Cardiac septum (tissue), 1 donor: ENCODE results near the gene ZNF93. TPM values are rescaled to one million over a fixed set of nuclear protein-coding genes. Genes with fewer than 3 reads are reported as not detected.
"Not testable (repeated sequence)": the region's sequence is repeated elsewhere in the genome, so short reads cannot be mapped to it uniquely, and the experiment has no call there.

ENCODE experiments used
- DNase-seq: peaks from one replicate; pipeline ENCODE4 v3.0.0-alpha.2; 2020; ENCODE audit warnings: low spot score
- intact Hi-C: fragments of 100-400 bp; cut with DNase I; formaldehyde crosslinking; loops from one replicate; pipeline ENCODE4 v1.14.0; 2022
- long read RNA-seq: library from polyadenylated mRNA; unstranded; transcript quantifications from one replicate; pipeline ENCODE4 v2.0.0, GENCODE V29; 2021
- total RNA-seq: library from RNA; stranded (reverse); fragmentation: NEBNext Ultra II Directional; extraction: Animal tissue kit (Norgen Biotek cat#: 25700); gene quantifications from one replicate; pipeline ENCODE4 v1.2.1, GENCODE V29; 2021
- donor health status: DM: no; HTN: no; CAD: no.

Gene ZNF93
- total RNA-seq = 0.83 TPM
- long read RNA-seq, partial matches to known transcripts = 0 of 2 reads
- long read RNA-seq, other reads (novel, unspliced or antisense) = 1 of 2 reads

DNA sequence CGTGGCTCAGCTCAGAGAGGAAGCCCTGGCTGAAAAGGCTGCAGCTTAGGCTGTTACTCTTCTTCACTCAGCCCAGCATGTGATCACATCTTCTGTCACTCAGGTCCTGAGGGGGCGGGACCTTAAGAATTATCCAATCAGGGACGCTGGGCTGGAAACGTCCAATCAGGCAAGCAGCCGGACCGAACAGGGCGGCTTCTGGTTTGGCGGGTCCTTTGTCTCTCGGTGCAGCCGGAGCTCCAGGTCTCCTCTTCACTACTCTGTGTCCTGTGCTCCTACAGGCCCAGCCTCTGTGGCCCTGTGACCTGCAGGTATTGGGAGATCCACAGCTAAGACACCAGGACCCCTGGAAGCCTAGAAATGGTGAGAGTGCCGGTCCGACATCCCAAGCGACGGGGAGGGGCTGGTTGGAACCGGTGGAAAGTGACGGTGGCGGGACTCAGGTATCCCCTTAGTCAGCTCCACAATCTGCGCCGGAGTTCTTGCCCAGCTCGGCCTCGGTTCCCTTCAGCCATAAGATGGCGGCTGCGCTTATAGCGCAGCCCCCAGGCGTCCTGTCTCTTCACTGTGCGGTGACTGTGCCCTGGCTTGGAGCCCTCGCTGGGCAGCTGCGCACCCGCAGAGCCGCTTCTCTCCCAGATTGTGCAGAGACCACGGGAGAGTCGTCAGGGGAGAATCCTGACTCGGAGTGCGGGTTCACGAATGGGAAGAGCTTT is at the start of gene ZNF93:
ZNF93 (plus strand) TSS at position 218 of the 716 bp plus-strand sequence; CDS start at position 361, 143 bp downstream.
- peak; percentile 95 for DNase-seq
- intact Hi-C loops = loop anchor here (2.0 to 10.0 kb wide), 2 partner anchors 34 to 236 kb away; partner anchors contain the start of genes ATP13A1 and ZNF101

DNA sequence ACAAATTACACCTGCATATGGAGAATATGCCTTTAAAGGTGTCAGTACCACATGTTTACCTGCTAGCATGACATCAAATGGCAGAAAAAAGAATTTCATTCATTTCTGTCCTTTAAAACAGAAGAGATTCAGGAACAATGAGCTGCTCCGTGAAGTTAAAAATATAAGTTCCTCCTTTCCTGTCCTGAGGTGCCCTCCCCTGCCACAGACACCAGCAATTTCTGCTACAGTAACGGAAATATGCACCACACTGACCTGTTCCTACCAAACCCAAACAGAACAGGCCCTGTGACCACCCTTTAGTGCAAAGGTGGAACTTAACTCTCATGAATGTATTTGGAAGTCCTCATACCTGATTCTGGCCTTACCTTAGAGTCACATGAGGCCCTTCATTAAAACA is 49.0 kb upstream of the ZNF93 start:
- intact Hi-C loops = not testable (repeated sequence)

DNA sequence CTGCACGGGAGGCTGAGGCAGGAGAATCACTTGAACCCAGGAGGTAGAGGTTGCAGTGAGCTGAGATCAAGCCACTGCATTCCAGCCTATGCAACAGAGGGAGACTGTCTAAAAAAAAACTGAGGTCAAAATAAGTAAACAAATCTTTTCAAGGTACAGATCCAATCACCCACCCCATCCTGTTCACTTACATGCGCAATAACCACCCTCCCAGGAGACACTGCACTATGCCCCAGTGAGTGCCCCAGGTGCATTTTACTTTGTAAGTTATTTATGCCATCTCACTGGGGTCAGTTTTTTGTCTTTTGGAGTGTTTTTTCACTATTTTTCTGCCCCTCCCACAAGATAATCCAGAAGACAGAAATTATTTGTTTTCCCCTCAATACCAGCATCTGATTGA is 42.0 kb upstream of the ZNF93 start:
- intact Hi-C loops = no loop called here
- no peak for DNase-seq

More for the DNA sequence above, 49.0 kb upstream of the ZNF93 start:
- DNase-seq = not testable (repeated sequence)

DNA sequence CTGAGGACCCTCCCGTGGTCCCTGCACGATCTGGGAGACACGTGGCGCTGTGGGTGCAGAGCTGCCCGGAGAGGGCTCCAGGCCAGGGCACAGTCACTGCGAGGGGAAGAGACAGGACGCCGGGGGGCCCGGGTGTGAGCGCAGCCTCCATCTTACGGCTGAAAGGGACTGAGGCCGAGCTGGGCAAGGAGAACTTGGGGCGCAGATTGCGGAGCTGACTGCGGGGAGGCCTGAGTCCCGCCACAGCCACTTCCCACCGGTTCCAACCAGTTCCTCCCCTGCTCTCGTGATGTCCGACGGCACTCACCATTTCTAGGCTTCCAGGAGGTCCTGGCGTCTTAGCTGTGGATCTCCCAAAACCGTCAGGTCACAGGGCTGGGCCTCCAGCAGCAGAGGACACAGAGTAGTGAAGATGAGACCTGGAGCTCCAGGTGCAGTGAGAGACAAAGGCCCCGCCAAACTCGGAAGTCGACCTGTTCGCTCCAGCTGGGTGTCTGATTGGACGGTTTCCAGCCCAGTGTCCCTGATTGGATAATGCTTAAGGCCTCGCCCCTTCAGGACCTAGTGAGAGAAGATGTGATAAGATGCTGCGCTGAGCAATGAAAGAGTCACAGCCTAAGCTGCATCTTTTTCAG is 39.9 kb upstream of the ZNF93 start:
- intact Hi-C loops = no loop called here
- DNase-seq = no peak

DNA sequence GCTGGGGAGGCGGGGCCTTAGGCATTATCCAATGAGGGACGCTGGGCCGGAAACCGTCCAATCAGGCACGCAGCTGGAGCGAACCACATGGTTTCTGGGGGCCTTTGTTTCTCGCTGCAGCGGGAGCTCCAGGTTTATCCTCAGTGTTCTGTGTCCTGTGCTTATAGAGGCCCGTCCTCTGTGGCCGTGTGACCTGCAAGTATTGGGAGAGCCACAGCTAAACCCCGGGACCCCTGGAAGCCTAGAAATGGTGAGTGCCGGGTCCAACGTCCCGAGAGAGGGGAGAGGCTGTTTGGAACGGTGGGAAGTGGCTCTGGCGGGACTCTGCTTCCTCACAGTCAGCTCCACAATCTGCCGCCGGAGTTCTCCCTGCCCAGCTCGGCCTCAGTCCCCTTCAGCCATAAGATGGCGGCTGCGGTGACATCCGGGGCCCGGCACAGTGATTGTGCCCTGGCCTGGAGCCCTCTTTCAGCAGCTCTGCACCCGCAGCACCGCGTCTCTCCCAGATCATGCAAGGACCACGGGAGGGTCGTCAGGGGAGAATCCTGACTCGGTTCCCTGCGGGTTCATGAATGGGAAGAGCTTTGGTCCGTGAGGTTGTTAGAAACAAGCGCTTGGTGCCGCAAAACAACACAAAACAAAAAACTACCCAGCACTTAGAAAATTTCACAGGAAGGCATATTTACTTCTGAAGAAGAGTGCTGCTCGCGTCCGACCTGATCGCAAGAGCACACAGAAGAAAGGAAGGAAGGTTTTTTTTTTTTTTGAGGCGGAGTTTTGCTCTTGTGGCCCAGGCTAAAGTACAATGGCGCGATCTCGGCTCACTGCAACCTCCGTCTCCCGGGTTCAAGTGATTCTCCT is 34.8 kb upstream of the ZNF93 start, which contains the start of gene ZNF253:
ZNF253 (plus strand) TSS at position 133 of the 861 bp plus-strand sequence; CDS start at position 248, 115 bp downstream.
- intact Hi-C loops = loop anchor here (2.0 to 5.0 kb wide), 3 partner anchors 35 to 89 kb away; partner anchors contain the start of genes ZNF506 and ZNF93
- DNase-seq = peak; percentile 97

DNA sequence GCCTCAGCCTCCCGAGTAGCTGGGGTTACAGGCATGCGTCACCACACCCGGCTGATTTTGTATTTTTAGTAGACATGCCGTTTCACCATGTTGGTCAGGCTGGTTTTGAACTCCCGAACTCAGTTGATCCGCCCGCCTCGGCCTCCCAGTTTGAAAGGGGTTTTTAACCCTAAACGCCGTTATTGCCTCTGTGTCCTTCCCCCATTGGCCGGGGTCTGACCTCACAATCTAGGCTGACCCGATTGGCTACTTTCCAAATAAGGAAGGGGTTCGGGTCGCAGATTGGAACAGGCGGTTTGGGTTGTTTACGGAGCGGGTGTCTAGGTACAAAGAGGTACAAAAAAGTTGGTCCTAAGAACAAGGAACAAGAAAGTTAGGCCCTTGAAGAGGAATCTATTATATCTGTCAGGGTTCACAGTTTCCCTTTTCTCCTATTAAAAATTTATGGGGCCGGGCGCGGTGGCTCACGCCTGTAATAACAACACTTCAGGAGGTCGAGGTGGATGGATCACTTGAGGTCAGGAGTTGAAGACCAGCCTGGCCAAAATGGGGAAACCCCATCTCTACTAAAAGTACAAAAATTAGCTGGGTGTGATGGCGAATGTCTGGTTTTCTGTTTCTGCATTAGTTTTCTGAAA is 34.0 kb upstream of the ZNF93 start:
- intact Hi-C loops = loop anchor here (2.0 to 5.0 kb wide), 3 partner anchors 34 to 89 kb away; partner anchors contain the start of genes ZNF506 and ZNF93
- DNase-seq = no peak

DNA sequence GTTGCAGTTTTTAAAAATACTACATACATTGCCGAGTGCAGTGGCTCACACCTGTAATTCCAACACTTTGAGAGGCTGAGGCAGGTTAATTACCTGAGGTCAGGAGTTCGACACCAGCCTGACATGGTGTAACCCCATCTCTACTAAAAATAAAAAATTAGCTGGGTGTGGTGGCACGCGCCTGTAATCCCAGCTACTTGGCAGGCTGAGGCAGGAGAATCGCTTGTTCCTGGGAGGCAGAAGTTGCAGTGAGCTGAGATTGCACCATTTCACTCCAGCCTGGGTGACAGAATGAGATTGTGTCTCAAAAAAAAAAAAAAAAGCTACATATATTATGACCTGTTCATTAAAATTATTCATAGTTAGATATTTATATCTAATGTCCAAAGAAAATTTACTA is 30.7 kb upstream of the ZNF93 start:
- DNase-seq, intact Hi-C loops: not testable (repeated sequence)

DNA sequence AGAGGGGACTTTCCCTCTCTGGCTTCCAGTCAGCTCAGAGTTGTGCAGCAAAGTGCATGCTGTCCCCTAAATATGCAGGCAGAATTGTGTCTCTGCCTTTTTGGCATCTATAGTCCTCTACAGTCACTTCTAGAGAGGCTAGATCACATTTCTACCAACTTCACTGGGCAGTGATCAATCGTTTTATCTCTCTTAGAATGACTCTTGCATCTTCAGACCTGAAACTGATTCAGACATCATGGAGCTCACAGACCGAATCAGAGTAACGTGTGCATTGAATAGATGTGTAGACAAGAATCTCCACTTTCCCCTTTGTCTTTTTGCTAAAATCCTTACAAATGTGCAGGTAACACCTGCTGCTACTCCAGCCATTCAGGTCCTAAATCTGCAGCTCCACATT is 28.8 kb upstream of the ZNF93 start:
- intact Hi-C loops = no loop called here

DNA sequence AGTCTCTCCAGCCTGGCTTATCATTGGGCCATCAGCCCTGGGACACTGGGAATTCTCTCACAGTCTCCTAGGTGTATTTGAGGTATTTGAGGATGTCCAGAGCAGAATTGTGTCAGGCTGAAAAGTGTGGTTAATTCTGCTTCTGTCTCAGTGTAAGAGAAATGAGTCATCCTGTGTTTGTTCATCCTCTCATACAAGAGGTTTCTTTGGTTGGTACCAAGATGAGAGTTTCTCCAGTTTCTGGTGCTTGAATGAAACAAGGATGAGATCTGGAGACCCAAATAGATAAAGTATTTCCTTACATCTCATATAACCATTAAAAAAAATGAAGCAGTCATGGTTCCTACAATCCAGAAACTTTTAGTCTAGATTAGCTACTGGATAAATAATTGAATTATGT is 27.4 kb upstream of the ZNF93 start:
- DNase-seq = no peak
- intact Hi-C loops = no loop called here

More for the DNA sequence above, 28.8 kb upstream of the ZNF93 start:
- DNase-seq = no peak

DNA sequence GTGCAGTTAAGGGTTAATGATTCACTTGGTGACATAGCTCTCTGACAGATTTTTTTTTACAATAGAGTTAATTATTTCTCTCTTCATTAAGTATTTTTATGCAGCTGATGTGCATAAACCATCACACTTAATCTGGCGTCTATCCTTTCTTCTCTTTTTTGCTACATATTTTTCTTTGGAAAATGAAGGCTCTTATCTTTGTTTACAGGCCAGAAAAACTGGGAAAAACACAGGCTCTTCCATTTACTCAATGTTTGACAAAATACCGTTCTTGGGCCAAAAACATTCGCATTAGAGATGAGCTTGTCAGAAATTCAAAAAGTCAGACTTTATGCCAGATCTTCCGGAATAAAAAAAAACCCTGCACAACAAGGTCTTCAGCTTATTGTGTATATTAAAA is 23.0 kb upstream of the ZNF93 start:
- no peak for DNase-seq
- intact Hi-C loops = no loop called here

DNA sequence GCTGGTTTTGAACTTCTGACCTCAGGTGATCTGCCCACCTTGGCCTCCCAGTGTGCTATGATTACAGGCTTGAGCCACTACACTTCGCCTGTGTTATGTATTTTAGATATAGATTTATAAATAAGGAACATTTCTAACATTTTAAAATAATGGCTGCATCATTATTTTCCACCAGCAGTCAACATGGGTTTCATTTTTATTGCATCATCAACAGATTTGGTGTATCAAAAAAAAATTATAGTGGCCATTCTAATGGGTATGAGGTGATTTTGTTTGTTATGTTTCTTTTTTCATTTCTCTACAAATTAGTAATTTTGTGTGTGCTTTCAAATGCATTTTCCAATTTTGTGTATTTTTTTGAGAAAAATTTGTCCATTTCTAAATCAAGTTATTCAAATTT is 16.2 kb upstream of the ZNF93 start:
- intact Hi-C loops = no loop called here
- no peak for DNase-seq

DNA sequence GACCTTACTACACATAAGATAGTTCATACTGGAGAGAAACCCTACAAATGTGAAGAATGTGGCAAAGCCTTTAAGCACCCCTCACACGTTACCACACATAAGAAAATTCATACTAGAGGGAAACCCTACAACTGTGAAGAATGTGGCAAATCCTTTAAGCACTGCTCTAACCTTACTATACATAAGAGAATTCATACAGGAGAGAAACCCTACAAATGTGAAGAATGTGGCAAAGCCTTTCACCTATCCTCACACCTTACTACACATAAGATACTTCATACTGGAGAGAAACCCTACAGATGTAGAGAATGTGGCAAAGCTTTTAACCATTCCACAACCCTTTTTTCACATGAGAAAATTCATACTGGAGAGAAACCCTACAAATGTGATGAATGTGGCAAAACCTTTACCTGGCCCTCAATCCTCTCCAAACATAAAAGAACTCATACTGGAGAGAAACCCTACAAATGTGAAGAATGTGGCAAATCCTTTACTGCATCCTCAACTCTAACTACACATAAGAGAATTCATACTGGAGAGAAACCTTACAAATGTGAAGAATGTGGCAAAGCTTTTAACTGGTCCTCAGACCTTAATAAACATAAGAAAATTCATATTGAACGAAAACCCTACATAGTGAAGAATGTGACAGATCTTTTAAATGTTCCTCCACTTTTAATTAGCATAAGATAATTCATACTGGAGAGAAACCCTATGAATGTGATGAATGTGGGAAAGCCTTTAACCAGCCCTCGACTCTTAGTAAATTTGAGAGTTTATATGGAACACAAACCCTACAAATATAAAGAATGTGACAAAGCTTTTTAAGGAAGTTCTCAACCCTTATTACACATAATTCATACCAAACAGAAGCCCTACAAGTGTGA is 8.4 kb upstream of the ZNF93 start:
- DNase-seq, intact Hi-C loops: not testable (repeated sequence)

DNA sequence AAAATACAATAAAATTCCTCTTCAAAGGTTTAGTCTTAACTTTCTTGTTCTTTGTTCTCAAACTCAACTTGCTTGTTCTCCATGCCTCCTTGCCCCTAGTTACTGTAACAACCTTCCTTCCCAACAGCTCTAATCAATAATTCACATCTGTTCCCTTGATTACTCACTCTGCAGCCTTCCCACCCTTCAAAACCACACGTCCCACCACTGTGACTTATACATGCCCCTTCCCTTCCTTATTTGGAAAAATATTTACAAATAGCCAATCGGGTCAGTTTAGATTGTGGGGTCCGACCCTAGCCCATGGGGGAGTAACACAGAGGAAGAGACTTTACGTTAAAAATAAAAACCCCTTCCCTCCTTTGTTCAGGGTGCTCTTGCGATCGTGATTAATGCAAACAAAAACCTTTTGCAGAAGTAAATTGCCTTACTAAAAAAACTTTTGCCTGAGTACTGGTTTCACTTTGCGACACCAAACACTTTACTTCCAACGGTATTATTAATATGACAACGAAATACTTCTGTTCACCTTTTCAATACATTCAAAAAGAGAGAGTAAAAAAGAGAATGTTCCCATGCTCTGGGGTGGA is 512 bp upstream of the ZNF93 start:
- intact Hi-C loops = loop anchor here (2.0 to 10.0 kb wide), 2 partner anchors 33 to 235 kb away; partner anchors contain the start of genes ATP13A1 and ZNF101
- DNase-seq = no peak

DNA sequence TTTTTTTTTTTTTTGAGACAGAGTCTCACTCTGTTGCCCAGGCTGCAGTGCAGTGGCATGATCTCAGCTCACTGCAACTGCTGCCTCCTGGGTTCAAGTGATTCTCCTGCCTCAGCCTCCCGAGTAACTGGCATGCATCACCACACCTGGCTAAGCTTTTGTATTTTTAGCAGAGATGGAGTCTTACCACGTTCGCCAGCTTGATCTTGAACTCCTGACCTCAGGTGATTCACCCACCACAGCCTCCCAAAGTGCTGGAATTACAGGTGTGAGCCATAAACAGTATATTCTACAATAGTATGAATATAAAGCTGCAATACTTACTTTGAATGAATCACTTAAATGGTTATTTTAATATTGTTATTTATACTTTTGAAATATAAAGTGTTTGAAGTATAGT is 6.8 kb downstream of the ZNF93 start:
- intact Hi-C loops = loop anchor here (10.0 kb wide), 1 partner anchor 243 kb away; the partner anchor contains the start of genes ATP13A1 and ZNF101
- DNase-seq = not testable (repeated sequence)

DNA sequence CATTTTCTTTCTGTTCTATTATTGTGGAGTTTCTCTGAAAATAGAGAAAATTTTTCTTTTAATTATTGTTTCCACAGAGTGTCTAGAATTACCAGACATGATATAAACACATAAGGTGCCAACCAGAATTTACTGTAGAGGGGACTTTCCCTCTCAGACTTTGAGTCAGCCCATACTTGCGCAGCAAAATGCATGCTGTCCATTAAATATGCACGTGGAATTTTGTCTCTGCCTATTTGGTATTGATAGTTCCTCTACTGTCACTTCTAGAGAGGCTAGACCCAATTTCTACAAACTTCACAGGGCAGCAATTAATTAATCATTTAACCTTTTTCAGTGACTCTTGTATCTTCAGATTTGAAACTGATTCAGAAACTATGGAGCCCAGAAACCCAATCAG is 8.9 kb downstream of the ZNF93 start:
- intact Hi-C loops = loop anchor here (10.0 kb wide), 1 partner anchor 245 kb away; the partner anchor contains the start of genes ATP13A1 and ZNF101
- no peak for DNase-seq

DNA sequence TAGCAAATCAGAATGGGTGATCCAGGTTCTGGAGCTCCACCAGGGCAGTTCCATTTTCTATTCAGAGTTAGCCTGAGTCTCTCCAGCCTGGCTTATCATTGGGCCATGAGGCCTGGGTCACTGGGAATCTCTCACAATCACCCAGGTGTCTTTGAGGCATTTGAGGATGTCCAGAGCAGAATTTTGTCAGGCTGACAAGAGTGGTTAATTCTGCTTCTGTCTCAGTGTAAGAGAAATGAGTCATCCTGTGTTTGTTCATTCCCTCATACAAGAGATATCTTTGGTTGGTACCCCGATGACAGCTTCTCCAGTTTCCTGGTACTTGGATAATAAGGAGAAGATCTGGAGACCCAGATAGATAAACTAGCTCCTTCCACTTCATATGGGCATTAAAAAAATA is 10.4 kb downstream of the ZNF93 start:
- intact Hi-C loops = no loop called here
- no peak for DNase-seq

DNA sequence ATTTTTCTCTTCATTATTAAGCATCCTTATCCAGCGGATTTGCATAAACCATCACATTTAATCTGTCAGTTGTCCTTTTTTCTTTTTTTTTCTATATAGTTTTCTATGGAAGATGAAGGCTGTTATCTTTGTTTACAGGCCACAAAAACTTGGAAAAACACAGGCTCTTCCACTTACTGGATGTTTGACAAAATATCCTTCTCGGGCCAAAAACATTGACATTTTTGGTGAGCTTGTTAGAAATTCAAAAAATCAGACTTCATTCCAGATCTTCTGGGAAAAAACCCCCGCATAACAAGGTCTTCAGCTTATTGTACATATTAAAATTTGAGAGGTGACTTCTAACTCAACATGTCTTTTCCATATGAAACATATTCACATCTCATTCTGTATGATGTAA is 13.8 kb downstream of the ZNF93 start:
- DNase-seq = no peak
- intact Hi-C loops = no loop called here

DNA sequence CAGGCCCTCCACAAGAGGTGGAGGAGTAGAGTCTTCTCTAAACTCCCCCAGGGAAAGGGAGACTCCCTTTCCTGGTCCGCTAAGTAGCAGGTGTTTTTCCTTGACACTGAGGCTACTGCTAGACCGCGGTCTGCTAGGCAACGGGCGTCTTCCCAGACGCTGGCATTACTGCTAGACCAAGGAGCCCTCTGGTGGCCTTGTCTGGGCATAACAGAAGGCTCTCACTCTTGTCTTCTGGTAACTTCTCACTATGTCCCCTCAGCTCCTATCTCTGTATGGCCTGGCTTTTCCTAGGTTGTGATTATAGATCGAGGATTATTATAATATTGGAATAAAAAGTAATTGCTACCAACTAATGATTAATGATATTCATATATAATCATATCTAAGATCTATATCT is 29.7 kb downstream of the ZNF93 start:
- DNase-seq, intact Hi-C loops: not testable (repeated sequence)
